Central memory CD4-positive, alpha-beta T cell (primary cell): ENCODE measurements around the gene TUBB2B.
"Not testable (repeated sequence)": the region's sequence is repeated elsewhere in the genome, so short reads cannot be mapped to it uniquely, and the experiment has no call there.

ENCODE experiments used
- DNase-seq: peaks from one replicate; pipeline ENCODE4 v3.0.0; 2022

Gene TUBB2B

DNA sequence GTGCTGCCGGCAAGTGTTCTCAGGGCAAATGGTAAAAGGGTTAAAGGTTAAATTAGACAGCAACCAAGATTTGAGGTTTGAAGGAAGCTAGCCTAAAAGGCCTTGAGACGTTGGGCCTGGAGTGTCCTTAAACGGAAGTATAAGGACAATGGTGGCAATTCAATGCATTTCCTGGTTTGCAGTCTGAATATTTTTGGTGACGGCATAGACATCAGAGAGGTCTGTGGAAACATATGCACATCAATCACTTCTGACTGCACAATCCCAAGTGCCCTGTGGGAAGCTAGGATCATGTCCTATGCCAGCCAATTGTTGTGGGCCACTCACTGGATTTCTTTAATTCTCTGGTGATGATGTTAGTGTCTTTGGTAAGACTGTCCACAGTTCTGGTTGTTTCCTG, 44.4 kb downstream of the TUBB2B start:
- DNase-seq, result no peak

DNA sequence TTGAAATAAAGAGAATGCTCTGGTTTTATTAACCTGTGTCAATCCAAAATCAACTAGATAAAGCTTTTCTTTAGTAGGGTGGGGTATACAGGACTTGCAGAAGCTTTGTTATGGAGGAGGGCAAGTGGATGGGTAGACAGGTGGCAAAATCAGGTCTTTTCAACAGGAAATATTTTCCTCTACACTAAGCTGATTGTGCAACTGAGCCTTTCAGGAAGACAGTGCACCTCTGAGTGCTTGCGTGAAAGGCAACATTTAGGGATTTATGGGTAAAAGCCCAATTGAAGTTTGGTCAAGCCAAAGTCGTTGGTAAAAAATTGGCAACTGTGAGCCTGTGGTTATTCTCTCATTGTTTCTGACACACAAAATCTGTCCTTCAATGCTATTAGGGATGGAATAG, 46.3 kb downstream of the TUBB2B start:
- no peak for DNase-seq

DNA sequence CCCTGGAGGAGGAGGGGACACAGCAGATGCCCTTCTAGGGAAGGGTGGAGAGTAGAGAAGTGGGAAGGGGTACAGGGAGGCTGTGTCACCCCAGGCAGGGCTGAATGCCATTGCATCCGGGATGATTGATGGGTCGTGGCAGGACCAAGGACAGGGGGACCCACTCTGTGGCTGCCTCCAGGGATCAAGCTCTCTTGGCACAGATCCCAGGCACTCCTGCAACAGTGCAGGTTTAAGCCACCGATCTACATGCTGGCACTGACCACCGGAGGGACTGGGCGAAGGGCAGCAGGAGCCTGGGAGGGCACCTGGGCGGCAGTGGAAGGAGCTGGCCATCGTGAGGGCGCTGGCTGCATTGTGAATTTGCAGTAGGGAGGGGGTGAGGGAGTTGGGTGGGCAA, 47.5 kb downstream of the TUBB2B start:
- not testable (repeated sequence) for DNase-seq

DNA sequence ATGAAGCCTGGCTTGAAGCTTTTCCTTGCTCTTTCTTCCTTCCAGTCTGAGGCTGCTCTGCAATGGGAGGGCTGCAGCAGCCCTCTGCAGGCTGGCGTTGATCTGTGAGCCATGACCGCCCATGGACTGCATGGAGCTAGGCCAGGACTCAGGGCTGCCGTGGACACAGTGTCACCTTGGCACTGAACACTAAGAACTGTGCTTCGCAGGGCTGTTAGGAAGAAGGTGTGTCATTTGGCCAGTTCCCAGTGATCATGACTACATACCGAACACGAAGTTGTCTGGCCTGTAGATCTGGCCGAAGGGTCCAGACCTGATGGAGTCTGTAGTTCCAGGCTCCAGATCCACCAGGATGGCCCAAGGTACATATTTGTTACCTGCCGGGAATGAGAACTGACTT, 48.8 kb downstream of the TUBB2B start:
- DNase-seq, result not testable (repeated sequence)

DNA sequence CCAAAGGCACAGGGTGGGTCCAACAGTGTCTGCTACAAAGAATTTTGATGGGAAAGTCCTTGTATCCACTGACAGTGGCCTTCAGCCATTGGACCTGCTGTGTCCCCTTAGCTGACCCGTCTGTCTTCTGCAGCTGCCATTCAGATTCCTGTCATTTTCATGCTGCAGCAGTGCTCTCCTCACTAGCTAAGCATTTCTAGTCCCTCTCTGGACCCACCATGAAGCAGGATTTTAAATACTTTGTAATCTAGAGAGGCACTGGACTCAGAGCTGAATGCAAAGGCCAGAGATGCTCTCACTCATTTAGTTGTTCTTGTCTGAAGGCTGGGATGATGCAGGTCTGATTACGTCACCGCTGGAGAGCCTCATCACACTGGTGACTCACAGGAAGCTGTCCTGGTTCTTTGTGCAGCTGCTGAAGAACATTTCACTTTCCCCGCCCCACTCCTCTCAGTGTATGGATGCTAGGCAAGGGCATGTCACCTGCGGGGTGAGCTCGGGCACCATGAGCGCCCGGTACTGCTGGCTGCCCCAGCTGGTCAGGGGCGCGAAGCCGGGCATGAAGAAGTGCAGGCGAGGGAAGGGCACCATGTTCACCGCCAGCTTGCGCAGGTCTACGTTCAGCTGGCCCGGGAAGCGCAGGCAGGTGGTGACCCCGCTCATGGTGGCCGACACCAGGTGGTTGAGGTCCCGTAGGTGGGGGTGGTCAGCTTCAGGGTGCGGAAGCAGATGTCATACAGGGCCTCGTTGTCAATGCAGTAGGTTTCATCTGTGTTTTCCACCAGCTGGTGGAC, 50.7 kb downstream of the TUBB2B start:
- DNase-seq, result no peak

DNA sequence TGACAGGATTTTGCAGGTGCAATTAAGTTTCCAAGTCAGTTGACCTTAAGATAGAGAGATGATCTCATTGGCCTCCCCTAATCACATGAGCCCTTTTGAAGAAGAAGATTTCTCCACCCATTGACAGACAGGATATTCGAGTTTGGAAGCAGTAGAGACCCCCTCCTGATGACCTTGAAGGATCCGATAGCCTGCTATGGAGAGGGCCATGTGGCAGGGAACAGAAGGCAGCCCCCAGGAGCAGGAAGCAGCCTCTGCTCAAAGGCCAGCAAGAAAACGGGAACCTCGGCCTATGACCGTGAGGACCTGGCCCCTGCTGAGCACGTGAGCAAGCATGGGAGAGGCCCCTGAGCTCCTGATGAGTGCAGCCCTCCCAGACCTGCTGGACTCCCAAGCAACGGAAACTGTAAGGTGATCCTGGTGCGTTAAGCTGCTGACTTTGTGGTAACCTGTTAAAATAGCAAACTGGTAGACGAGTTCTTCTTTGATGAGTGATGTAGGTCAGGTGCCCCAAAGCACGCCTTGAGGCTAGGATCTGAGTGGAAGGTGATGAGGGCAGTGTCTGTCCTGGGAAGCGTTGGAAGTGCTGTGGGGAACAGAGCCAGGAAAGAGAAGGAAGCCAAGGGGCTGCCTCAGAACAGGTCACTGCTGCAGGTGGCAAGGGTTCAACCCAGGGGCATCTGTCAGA, 51.6 kb downstream of the TUBB2B start:
- DNase-seq, result no peak
